Epithelial cell of esophagus (primary cell): ENCODE measurements around the gene CMC1.

Experiments
- DNase-seq: peaks from one replicate; pipeline ENCODE4 v3.0.0; 2010; ENCODE audit warnings: low read depth
- H3K4me3 ChIP-seq: 2 replicates; pipeline ENCODE4 v1.5.1; 2011; ENCODE audit warnings: mild to moderate bottlenecking, low read length, control low read depth
- CTCF ChIP-seq: IDR thresholded peaks from 2 replicates; pipeline ENCODE4 v1.5.1; 2011; ENCODE audit warnings: low read depth, mild to moderate bottlenecking, low read length, control low read depth, inconsistent platforms; ENCODE audit not compliant: insufficient read depth; ENCODE audit errors: missing control alignments

Gene CMC1

DNA sequence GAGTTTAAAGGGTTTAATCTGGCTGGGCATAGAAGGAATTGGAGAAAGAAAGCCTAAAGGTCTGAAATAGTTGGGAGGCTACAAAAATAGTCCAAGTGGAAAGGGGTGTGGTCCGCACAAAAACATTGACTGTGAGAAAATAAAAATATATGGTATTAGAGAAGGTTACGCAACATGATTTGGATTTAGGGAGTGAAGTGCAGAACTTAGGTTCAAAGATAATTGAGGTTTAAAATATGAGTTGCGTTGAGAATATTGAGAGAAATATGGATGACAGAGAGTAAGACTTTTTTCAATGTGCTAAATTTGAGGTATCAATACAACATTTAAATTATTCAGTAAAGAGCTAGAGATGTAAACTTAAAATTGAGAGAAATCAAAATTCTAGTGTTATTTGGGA, 15.4 kb upstream of the CMC1 start:
- no peak for TF ChIP-seq CTCF
- DNase-seq = no peak
- H3K4me3 ChIP-seq = no peak overlapping the region

DNA sequence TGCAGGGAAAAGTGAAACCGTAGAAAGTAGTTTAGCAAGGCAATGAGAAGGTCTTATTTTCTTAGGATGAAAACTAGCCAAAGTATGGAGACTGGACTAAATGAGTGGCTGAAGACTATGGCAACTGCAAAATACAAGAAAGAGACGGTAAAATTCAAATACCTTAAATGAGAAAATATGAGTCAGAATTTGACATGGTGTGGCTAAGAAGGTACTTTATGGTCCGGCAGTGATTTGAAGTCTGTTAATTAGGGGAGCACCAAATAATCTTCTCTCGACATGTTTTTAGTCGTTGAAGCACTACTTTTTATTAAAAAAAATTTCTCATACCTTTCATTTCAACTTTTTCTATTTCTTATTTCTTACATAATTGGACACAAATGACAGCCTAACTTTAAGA, 12.8 kb upstream of the CMC1 start:
- no peak for DNase-seq
- H3K4me3 ChIP-seq = no peak overlapping the region
- TF ChIP-seq CTCF = no peak

DNA sequence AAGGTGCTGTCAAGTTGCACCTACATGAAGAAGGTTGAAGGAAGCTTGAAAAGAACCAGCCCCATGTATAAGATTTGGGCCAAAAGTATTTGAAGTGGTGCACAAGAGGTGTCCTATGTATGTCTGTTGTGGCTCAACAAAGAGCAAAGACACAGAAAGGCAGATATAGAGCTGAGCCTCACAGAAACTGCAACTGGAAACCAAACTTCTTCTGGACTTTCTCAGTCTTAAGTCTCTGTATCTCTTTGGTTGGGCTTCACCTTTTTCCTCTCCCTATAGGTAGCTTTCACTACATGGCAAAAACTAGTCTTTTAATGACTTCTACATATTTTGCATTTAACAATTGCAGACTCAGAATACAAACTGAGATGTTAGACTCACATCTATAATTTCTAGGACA, 8.8 kb upstream of the CMC1 start:
- DNase-seq = no peak
- TF ChIP-seq CTCF = no peak
- H3K4me3 ChIP-seq = no peak overlapping the region

DNA sequence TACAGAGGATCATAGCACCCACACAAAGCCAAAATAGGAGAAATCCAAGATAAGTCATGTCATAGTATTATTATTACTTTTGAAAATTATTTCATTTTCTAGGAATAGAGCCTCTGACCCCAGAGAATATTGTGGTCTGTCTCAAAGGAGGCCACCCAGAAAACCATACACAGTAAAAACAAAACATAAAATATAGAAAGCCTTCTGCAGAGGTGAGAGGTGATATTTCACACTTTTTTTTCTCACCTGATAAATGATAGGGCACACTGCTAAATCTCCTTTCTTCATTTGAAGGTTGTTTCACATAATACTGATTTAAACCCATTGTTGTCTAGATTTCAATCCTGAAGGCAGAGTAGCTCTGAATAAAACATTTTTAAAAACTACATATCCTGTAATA, 7.0 kb upstream of the CMC1 start:
- no peak overlapping the region for H3K4me3 ChIP-seq
- no peak for TF ChIP-seq CTCF
- no peak for DNase-seq

DNA sequence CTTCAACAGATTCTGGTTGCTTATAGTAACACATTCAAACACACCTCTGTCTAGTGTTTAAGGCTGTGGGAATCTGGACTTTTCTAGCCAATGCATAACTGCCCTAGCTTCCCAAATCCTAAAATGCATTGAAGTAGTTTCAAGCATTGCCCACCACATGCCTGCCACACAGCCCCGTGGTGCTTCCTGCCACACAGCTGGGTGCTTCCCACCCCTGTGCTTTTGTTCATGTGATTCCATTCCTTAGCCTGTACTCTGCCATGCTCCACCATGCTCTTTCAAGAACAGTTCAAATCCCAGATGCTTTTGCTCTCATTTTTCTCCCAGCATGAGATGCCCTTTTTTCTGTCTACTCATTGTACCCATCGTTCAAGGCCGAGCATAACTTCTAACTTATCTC, 2.3 kb upstream of the CMC1 start:
- no peak for TF ChIP-seq CTCF
- DNase-seq = no peak
- no peak overlapping the region for H3K4me3 ChIP-seq

DNA sequence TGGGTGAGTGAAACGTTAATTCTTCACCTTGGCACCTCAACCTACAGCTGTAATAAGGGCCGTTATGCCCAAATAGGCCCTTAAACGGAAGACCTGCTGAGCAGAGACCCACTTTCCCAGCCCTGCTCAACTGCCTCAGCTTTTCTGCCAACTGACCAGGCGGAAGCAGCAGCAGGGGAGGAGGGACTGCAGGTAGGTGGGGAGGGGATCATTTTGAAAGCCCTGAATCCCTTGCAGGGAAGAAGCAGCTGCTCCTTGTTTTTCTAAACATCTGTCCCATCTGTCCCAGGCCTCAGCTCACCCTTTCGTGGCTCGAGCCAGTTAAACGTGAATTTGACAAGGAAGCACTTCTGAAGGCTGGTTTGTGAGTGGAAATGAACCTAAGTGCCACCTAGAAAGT, 978 bp upstream of the CMC1 start:
- no peak overlapping the region for H3K4me3 ChIP-seq
- no peak for DNase-seq
- TF ChIP-seq CTCF = no peak

DNA sequence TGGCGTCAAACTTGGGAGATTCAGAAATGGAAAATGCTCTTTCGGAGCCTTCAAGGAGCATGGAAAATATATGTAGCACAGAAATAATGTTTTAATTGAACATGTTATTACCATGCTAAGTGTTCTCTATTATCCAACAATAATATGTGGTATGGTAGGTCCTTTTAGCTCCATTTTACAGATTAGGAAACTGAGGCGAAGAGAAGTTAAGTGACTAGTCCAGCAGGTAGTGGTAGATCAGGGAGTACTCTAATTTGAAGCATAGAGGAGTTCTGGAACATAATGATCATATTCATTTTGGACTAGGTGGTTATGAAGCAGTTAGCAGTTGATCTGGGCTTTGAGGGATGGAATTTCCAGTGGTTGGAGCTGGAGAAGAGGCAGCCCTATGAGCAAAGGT, 1.1 kb downstream of the CMC1 start:
- H3K4me3 ChIP-seq = peak overlapping the region; percentile 95
- DNase-seq = no peak

More for the DNA sequence above, 1.1 kb downstream of the CMC1 start:
- TF ChIP-seq CTCF = no peak
